ENCODE measurements around the gene NGEF.

DNA sequence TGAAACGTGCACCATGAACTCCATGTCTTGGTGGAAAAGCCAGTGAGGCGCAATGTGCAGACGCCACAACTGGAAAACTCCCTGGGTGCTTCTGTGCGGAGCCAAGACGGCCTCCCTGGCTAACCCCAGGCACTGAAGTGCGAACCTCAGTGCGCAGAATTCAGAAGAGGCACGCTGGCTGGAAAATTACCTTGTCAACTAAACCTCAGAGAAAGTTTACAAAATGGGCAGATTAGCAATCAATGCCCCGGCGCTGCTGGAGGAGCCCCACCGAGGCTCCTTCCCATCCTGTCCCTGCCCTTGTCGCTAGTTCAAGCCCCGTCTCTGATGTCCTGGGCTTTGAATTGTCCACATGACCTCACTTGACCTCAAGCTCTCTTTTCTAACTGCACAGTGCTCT, 120.8 kb downstream of the NGEF start:
- TF ChIP-seq CTCF (IDR thresholded peaks at IDR 0.05; ENCODE audit: insufficient read depth, low read length) (no peak), REST (IDR thresholded peaks at IDR 0.05; ENCODE audit: insufficient replicate concordance, low read depth) (no peak)
